Embryonic facial prominence (tissue), 1 donor: Measurements from ENCODE around the gene OR4D1.

Experiments
- DNase-seq: peaks from one replicate; pipeline ENCODE4 v3.0.0-alpha.2; 2016; ENCODE audit errors: extremely low spot score

Gene OR4D1

GRCh38 chr17:58193641-58194255 lies 45.6 kb downstream of the OR4D1 start:
- DNase-seq = no peak

- DNase-seq = no peak
These were observed 47.4 kb downstream of the OR4D1 start for GRCh38 chr17:58195518-58196123.

GRCh38 chr17:58196610-58197009 lies 48.4 kb downstream of the OR4D1 start:
- DNase-seq = no peak

- no peak for DNase-seq
These were observed 51.9 kb downstream of the OR4D1 start for GRCh38 chr17:58200024-58200633.

GRCh38 chr17:58202859-58203258 lies 54.7 kb downstream of the OR4D1 start:
- DNase-seq = no peak

- no peak for DNase-seq
These were observed 56.6 kb downstream of the OR4D1 start for GRCh38 chr17:58204796-58205195.

- DNase-seq = no peak
These were observed 57.8 kb downstream of the OR4D1 start for GRCh38 chr17:58205936-58206335.

GRCh38 chr17:58207451-58207850 lies 59.3 kb downstream of the OR4D1 start:
- DNase-seq = no peak

- no peak for DNase-seq
These were observed 60.2 kb downstream of the OR4D1 start for GRCh38 chr17:58208344-58208743.
